NOMO-1 treated with dmso at 0.1 percent for 144 hours (cell line): ENCODE data around the gene DOCK1.

ENCODE experiments used
- DNase-seq: peaks from one replicate; lab custom pipeline; 2025; ENCODE audit not compliant: unreplicated experiment; lab: John Stamatoyannopoulos, UW

DOCK1 gene

DNA sequence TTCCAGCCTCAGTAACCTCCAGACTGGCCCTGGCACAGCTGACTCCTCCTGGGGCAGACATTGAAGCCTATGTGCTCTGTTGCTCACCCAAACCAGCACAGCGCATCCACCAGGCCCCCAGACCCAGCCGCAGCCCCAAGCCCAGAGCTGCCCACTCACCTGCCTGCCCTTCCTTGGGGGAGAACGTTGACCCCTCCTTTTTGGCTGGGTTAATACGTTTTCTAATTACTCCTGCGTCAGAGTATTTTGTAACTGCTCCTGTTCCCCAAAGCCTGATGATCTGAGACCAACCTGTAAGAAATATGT is 536.9 kb downstream of the DOCK1 start:
- no peak for DNase-seq

DNA sequence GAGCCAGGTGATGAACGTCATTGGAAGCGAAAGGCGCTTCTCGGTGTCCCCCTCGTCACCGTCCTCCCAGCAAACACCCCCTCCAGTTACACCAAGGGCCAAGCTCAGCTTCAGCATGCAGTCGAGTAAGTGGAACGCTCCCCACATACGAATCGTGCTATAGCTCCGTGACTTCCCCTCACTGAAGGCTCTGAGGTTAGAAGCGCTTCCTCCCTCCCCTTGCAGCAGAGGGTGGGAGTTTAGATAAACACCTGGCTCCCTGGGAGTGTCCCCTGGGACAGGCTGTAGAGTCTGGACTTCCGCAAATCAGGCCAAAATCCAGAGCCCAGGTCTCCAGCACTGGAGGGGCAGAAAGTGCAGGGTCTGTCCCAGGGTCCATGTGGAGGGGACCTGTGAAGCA is 538.9 kb downstream of the DOCK1 start:
- no peak for DNase-seq

DNA sequence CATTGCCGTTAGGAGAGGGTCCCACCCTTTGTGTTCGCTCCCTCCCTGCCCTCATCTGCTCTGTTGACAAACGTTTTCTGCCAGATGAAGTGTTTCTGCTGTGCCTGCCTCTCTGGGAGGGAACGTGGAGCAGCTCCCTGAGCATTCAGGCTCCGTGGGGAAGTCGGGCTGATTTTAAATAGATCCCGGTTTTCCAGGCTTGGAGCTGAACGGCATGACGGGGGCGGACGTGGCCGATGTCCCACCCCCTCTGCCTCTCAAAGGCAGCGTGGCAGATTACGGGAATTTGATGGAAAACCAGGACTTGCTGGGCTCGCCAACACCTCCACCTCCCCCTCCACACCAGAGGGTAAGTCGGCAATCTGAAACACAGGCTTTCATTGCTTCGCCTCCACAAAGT is 542.0 kb downstream of the DOCK1 start:
- DNase-seq: no peak

DNA sequence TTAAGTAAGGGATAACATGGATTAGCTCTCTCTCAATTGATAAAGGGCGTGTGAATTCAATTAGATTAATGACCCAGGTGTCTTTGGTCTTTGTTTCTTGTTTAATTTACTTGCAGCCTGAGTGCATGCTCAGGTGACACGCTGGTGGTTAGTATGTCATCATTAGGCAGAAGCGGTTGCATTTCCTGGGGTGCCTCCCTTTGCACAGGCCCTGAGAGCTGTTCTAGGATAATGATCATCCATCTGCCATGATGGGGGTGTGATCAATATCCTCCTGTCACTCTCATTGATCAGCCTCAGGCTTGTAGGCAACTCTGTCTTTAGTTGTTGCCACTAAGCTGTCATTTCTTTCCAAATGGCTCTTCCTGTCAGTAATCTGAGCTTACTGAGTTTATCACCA is 544.3 kb downstream of the DOCK1 start:
- DNase-seq: no peak

DNA sequence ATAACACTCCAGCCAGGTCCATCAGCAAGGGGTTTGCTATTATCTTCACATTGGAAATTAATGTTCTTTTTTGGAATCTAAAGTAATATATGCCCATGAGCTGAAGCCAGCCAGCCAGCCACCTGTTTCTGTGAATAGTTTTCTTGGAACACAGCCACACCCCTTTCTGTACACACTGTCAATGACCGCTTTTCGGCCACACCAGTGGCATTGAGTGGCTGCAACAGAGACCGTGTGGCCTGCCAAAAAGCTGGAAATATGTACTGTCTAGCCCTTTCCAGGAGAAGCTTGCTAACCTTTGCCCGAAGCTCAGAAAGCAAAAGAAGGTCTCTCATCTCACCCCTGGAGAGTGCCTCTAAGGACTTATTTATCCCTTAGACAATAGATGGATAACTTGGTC is 545.4 kb downstream of the DOCK1 start:
- no peak for DNase-seq

DNA sequence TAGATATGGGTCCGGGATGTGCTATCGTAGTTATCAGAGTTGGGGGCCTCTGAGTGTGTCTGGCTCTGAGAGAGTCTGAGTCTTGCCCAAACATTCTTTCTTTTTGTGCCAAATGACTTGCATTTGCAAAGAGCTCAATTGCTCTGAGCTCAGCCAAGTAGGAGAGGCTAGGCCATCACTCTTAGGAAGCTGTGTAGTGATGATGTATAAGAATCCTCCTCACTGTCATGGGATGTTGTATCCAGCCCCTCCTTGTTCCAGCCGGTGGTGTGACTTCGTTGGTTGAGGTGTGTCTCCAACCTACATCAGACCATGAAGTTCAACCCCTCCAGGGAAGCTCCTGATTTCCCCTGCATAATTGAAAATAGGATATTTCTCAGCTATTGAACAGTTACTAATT is 546.4 kb downstream of the DOCK1 start:
- no peak for DNase-seq

DNA sequence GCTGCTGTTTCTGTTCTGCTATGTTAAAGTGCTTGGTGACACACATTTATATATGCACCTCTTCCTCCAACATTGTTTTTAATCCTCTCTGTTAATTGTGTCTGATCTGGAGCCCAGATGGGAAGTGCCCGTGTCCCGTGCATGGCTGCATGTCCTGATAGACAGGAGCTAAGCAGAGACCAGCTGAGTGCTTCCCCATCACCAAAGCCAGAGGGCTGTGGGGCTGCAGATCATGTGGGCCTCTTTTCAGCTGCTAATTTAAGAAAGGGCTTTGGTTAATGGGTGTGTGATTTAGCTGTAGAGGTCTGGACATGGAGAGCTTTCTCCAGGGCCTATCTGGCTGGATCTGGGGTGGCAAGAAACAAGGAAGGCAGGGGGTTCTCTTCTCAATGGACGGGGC is 547.3 kb downstream of the DOCK1 start:
- no peak for DNase-seq

DNA sequence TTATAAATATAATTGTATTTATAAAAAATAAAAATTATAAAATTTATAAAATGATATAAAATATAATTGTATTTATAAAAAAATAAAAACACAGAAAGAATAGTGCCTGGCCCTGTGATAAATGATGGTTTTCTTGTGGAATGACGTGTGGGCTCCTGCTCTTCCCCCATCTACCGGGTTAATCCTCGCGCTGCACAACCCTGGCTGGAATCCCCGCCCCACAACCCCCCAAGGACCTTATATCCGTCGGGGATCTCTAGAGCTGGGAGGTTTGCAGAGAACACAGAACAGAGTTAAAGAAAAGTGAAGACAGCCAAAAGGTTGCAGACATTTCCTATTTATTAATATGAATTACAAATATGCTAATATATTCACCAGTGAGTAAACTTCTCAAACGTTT is 548.5 kb downstream of the DOCK1 start:
- no peak for DNase-seq

DNA sequence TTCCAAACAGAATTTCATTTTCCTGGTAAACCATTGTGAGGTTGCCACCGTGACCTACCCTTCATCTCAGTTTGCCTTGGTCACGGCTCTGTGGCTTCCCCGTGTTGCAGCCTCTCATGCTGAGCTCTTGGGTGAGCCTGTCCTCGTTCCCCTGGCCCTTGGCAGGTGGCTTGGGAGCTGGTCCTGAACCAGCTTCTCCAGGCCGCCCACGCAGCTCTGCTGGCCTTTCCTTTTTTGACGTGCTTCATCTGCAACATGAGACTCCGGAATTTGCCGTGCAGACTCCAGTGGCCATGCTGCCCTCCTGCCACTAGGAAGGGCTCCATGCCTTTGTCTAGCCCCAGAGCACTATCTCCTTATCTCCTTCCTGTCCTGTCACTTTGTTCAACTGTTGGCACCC is 550.9 kb downstream of the DOCK1 start:
- no peak for DNase-seq

DNA sequence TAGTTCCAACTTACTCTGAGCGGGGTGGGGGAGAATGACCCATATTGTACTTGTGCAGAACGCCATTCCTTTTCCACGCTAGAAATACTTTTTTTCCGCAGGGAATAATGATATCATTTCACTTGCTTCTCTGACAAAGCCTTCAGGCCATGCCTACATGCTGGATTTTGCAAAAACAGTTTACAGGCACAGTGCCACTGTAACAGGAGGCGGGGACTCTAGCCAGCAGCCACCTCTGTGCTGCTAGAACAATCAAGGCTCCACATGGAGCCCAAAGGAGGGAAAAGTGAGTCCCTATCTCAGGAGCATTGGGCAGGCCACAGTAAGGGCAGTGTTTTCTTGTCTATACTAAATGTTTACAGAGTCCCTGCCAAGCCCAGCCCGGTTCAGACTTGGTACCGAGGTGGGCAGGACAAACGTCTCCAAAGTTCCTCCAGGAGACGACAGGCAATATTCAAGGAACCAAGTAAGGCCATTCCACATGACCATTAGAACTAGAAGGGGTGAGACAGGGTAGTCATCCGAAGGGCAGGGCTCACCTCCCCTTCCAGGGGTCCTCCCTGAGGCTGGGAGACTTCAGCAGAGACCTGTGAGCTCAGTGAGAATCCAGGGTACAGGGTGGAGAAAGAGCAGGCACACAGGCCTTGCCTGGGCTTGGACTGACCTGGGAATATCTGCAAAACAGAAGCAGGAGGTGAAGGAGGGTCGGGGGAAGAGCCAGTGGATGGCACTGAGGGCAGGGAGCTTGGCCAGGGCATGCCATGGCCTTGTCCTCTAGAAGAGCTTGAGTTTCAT is 553.0 kb downstream of the DOCK1 start:
- no peak for DNase-seq

DNA sequence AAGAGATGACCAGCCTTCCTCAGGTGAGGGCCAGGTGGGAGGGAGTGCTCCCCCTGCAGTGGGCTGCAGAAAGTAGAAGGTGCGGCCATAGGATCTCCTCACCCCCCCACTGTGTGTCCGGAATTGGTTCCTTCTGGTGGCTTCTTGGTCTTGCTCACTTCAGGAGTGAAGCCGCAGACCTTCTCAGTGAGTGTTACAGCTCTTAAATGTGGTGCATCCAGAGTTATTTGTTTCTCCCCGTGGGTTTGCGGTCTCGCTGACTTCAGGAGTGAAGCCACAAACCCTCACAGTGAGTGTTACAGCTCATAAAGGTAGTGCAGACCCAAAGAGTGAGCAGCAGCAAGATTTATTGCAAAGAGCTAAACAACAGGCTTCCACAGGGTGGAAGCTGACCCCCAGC is 553.6 kb downstream of the DOCK1 start:
- no peak for DNase-seq

DNA sequence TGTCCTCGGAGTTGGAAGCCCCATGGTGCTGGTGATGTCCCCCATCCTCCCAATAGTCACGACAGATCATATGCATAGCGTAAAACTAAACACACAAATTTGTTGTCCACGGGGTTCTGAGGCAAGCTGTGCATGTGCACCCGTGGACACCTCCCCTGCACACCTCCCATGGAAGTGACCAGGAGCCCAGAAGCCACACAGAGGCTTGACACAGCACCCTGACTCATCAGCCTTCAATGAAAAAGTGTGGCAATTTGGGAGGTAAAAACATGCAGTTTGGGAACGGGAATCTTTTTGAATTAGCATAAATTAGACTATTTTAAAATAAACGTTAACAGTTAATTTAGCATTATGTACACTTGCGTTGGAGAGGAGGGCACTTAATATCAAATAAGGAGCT is 554.7 kb downstream of the DOCK1 start:
- no peak for DNase-seq

DNA sequence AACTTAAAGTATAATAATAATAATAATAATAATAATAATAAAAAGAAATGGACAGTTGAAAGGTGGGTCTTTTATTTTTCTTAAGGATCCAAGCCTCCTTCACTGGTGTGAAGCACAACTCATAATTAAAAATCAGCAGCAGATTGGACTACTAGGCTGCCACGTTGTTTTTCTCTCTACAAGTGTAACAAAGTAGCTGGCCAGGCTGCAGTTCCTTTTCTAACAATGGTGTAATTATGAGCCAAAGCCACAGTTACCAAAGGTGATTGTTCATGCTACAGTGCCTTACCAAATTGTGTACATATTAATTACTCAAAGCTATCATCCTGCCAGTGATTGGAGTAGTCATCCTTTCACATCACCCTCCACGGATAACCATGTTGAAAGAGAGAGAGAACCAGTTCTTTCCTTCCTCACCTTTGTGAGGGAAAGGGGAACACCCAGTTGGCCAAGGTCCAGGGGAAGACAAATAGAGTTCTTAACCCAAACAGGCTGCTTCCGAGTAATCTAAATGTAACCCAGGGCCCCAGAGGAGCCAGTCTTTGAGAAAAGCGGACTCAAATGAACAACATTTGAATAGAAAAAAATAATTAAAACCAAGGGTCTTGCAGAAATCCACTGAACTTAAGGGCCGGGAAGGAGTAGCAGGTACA is 557.5 kb downstream of the DOCK1 start:
- DNase-seq: no peak

DNA sequence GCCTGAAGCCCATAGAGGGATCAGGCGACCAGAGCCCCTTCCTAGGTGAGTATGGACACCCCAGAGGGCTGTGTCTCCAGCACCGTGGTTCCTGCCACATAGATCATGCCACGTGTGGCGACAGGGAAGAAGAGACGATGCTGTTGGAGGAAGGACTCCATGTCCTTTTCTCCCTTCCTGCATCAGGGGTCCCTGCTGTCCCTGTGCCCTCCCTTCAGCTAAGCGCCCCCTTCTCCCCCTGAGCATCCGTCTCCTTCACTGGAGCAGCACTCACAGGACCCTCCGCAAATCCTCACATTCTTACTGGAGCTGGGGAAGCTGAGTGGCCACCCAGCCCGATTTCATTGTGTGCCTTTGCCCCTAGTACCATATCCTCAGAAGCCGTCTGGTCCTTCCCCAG is 558.3 kb downstream of the DOCK1 start:
- DNase-seq: no peak

DNA sequence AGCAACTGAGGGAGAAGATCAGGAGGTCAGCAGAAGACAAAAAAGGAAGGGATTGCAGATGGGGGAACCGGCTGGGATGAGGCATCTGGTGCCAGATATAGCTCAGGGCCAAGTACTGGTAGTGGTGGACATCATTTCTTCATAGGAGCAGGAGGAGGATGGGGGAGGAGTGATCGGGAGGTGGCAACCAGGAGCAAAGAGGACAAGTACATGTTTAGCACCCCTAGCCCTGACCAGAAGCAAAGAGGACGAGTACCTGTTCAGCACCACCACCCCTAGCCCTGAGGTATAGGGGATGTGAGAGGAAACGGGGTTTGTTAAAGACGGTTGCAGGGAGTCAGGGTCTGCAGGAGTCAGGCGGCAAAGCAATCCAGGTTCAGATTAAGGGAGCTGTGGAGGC is 559.3 kb downstream of the DOCK1 start:
- DNase-seq: no peak

DNA sequence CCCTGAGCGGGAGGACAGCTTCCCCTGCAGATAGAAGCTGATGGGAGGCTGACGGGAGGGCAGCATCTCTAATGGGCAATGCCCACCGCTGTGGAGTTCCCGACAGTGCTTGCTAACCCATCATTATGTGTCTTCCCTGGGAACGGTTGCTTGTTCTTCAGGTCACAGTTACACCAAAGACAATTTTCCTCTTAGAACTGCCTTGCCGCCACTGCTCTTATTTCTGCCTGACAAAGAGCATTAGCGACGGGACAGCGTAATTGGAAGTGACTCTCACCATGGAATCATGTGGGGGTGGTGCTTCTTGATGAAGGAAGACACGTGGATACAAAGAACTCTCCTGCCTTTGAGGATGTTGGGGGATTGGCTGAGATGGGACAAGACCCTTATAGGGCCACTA is 562.6 kb downstream of the DOCK1 start:
- no peak for DNase-seq

DNA sequence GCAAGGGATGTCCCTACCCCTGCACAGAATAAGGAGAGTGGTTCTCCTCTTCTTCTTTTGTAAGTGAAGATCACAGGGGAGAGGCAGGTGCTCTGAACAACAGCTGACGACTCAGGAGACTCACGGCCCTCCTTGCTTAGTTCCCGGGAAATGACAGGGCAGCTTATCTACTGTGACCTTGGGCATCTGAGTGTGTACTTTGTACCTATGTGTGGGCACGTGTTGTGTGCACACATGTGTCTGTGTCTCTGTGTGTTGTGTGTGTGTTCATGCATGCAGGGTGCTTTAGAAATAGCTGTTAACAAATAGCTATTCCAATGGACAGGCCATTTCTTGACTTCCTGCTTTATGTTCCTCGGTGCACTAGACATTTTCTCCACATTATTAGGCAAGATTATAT is 563.4 kb downstream of the DOCK1 start:
- no peak for DNase-seq

DNA sequence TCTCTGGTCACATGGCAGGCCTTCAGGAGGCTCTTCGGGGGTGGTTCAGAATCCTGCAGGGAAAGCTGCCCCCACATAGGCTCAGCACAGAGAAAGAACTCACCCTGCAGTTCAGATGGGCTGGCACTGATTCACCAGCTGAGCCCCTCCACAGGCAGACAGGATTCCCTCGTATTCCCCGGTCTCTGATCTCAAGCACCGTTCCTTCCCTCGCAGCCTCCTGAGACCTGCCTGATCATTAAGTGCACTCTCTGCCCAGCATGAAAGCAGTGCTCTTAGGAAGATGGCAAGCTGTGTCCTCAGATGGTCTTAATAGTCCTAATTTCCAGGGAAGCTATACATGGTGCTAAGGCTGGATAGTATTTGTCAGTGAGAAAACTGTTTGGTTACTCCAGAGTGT is 565.7 kb downstream of the DOCK1 start:
- no peak for DNase-seq

DNA sequence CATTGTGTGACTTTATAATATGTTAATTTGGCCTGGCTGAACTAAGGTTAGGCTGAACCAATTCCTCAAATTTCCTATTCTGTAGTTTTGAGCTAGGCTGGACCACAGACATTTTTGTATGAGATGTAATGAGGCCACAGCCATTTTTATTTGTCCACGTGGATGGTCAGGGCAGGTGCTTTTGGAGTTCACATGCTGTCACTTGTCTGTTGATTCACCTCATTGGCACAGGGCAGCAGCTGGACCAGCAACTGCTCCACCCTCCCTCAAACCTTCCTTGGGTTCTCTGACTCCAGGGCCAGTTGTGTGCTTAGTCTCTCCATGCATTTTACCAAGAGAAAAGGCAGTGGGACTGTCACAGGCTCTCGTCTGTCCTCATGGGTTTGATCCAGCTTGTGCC is 567.7 kb downstream of the DOCK1 start:
- no peak for DNase-seq

DNA sequence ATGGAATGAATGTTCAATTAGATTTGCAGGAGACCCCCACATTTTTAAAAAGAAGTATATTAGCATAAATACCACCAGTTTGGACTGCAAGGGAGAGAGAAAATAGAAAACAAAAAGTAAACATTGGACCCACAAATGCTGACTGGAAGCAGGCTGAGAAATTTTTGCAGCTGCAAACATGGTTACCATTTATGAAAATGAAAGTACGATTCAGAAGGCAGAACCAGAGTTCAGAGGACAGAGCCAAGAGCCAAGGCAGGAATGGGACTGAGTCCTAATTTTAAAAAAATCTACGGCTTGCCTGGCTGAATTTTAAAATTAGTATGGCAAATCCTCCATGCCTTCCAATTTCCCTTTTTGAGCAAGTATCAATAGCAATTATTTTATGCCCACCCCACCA is 569.3 kb downstream of the DOCK1 start:
- no peak for DNase-seq

DNA sequence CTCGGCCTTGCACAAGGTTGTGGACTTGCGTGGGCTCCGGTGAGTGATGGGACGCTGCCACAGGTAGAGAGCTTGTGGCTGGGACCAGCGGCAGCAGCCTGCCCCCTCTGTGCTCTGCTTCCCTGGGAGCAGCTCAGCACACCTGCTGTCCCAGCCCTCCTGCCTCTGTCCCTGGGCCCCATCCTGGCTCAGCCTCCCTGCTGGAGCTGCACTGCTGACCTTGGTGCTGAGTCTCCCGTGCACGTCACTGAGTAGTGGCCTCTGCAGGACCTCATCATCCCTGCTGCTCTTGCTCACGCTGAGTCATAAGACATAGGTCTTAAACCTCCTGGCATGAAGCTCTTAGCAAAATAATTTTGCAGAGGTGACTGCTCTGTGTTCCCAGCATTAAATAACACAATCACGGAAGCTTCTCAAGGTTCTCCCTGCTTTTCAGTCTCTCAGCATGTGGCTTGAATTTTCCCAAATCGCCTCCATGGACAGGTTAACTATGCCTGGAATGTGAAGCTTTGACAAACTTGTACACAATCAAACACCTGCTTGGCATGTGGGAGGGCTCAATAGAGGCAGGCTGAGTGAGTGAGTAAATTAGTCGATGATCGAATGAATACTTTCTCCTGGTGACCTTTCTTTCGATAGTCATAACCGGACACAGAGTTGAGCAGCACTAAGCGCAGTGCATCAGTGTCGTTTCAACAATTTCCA is 580.1 kb downstream of the DOCK1 start:
- DNase-seq: no peak

DNA sequence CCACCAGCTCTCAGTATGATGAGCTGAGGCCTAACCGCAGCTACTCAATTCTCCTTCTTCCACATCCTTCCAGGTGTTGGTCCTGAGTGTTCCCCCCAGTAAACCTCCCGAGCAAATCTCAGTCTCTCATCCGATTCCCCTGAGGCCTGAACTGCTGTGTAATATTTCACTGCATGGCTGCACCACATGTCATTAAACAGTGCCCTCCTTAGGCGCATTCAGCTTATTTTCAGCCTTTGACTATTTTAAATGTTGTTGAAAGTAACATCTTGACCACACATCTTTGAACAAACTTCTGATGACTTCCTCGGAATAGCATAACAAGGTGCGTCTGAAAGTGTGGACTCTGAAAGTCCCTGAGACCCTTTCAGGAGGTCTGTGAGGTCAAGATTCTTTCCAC is 581.1 kb downstream of the DOCK1 start:
- no peak for DNase-seq
